Endothelial cell of umbilical vein (primary cell): ENCODE data around the gene TEDC1. TPM values are rescaled to one million over a fixed set of nuclear protein-coding genes. Genes with fewer than 3 reads are reported as not detected.

Experiments
- BruUV-seq: library from RNA; stranded (reverse); fragments of 400-500 nt; replicated peaks from 2 replicates; lab custom pipeline; 2021; lab: Mats Ljungman, UMichigan
- CTCF ChIA-PET: fragments of 300-600, 350-600 bp; sonication (Branson Sonifier 250); formaldehyde crosslinking; loops from one replicate; lab custom pipeline; 2021; ENCODE audit warnings: antibody characterized with exemption, inconsistent platforms; lab: Charles Lee
- POLR2A ChIA-PET: fragments of 300-600, 350-600 bp; sonication (Branson Sonifier 250); formaldehyde crosslinking; loops from one replicate; lab custom pipeline; 2021; ENCODE audit warnings: antibody characterized with exemption, inconsistent platforms; lab: Charles Lee
- DNase-seq: peaks from one replicate; pipeline ENCODE4 v3.0.0-alpha.2; 2011; ENCODE audit warnings: low read depth, low spot score
- FAIRE-seq: peaks from 2 replicates; lab custom pipeline; 2011; peaks lifted over from hg19 to GRCh38; lab: Jason Lieb, UNC
- H2AFZ ChIP-seq: 2 replicates; pipeline ENCODE4 v1.6.0; 2012; ENCODE audit warnings: low read depth, low read length, control low read depth, inconsistent platforms
- H3K27ac ChIP-seq: 2 replicates; pipeline ENCODE4 v1.5.1; 2011; ENCODE audit warnings: low read depth, mild to moderate bottlenecking, control low read depth, low read length, moderate library complexity; ENCODE audit not compliant: insufficient read depth
- H3K27me3 ChIP-seq, 2 experiments: 2 replicates each; pipeline versions ENCODE4 v1.6.0 to v1.6.1; 2011; ENCODE audit warnings: low read length in 2 of 2, mixed read lengths in 1 of 2; ENCODE audit not compliant: control insufficient read depth in 2 of 2, insufficient read depth in 2 of 2
- H3K36me3 ChIP-seq, 2 experiments: 2 replicates in 1 of 2; 3 replicates in 1 of 2; pipeline ENCODE4 v1.5.1; 2011; ENCODE audit warnings: low read length in 2 of 2, mild to moderate bottlenecking in 1 of 2, moderate library complexity in 1 of 2; ENCODE audit not compliant: control insufficient read depth in 2 of 2, insufficient read depth in 2 of 2; ENCODE audit errors: extremely low read depth in 1 of 2
- H3K4me1 ChIP-seq: 3 replicates; pipeline ENCODE4 v1.5.1; 2011; ENCODE audit warnings: mild to moderate bottlenecking, low read length; ENCODE audit not compliant: control insufficient read depth, insufficient read depth; ENCODE audit errors: extremely low read depth
- H3K4me2 ChIP-seq: 2 replicates; pipeline ENCODE4 v1.6.1; 2011; ENCODE audit warnings: low read length, control low read depth, mixed read lengths; ENCODE audit not compliant: insufficient read depth
- H3K4me3 ChIP-seq, 3 experiments: fragments of 200-600 bp in 1 of 3; sonication (generic), shearing (Covaris generic) in 1 of 3; replicated peaks in 1 of 3; 2 replicates each; pipeline ENCODE4 v1.5.1; 2011 to 2016; ENCODE audit warnings: control low read depth in 3 of 3, low read length in 3 of 3, mild to moderate bottlenecking in 2 of 3, inconsistent platforms in 1 of 3, low read depth in 1 of 3, moderate library complexity in 1 of 3; ENCODE audit not compliant: insufficient read depth in 1 of 3
- H3K79me2 ChIP-seq: 2 replicates; pipeline ENCODE4 v1.6.0; 2012; ENCODE audit warnings: low read length, inconsistent platforms; ENCODE audit not compliant: control insufficient read depth, insufficient read depth
- H3K9ac ChIP-seq: replicated peaks from 2 replicates; pipeline ENCODE3; 2011; ENCODE audit warnings: low read length, control low read depth; ENCODE audit not compliant: insufficient read depth; ENCODE audit errors: extremely low read depth
- H3K9me1 ChIP-seq: replicated peaks from 3 replicates; pipeline ENCODE4 v1.6.0; 2011; ENCODE audit warnings: mild to moderate bottlenecking, low read length; ENCODE audit not compliant: control insufficient read depth, insufficient read depth; ENCODE audit errors: extremely low read depth
- H3K9me3 ChIP-seq: replicated peaks from 2 replicates; pipeline ENCODE4 v1.5.1; 2012; ENCODE audit warnings: low read length, inconsistent platforms; ENCODE audit not compliant: control insufficient read depth, insufficient read depth
- H4K20me1 ChIP-seq: replicated peaks from 2 replicates; pipeline ENCODE3; 2011; ENCODE audit warnings: mild to moderate bottlenecking, low read length; ENCODE audit not compliant: control insufficient read depth, insufficient read depth; ENCODE audit errors: extremely low read depth
- EZH2 ChIP-seq: IDR thresholded peaks from 2 replicates; pipeline ENCODE4 v1.6.1; 2012; ENCODE audit warnings: borderline replicate concordance, low read depth, mild to moderate bottlenecking, moderate library complexity, low read length, inconsistent platforms; ENCODE audit not compliant: severe bottlenecking
- FOS ChIP-seq: IDR thresholded peaks from 2 replicates; pipeline ENCODE4 v1.6.1; 2011; ENCODE audit warnings: mild to moderate bottlenecking, low read length, moderate library complexity, borderline replicate concordance; ENCODE audit not compliant: insufficient read depth
- GATA2 ChIP-seq: IDR thresholded peaks from 2 replicates; pipeline ENCODE4 v1.7.0; 2011; ENCODE audit warnings: low read depth, mild to moderate bottlenecking, moderate library complexity, mixed read lengths, low read length; ENCODE audit not compliant: insufficient read length, insufficient read depth
- JUN ChIP-seq: IDR thresholded peaks from 2 replicates; pipeline ENCODE4 v1.6.1; 2011; ENCODE audit warnings: borderline replicate concordance, low read depth; ENCODE audit not compliant: insufficient read length, insufficient read depth
- POLR2A ChIP-seq: IDR thresholded peaks from 2 replicates; pipeline ENCODE4 v1.6.1; 2012; ENCODE audit warnings: low read depth, mild to moderate bottlenecking, control low read depth, low read length
- POLR2AphosphoS5 ChIP-seq: IDR thresholded peaks from 2 replicates; pipeline ENCODE4 v1.6.1; 2012; ENCODE audit warnings: low read depth, mild to moderate bottlenecking, control low read depth, low read length, moderate library complexity; ENCODE audit not compliant: insufficient read depth
- dilution Hi-C: fragments of 300-500 bp; cut with MboI; formaldehyde crosslinking; loops from one replicate; pipeline ENCODE4 v1.15.0; 2019; ENCODE audit warnings: low sequenced_read_pairs; ENCODE audit not compliant: extremely low pct_ligation_motif_present
- intact Hi-C: fragments of 100-400 bp; cut with micrococcal nuclease; formaldehyde crosslinking; loops from one replicate; pipeline ENCODE4 v1.10.0; 2022
- polyA plus RNA-seq, 4 experiments: library from polyadenylated mRNA; depleted of rRNA in 3 of 4; stranded (reverse) in 3 of 4; unstranded in 1 of 4; fragments of >200 nt; gene quantifications; 2 replicates each; pipeline versions ENCODE4 v1.2.1 to v1.2.3, GENCODE V29; 2011 to 2012; ENCODE audit warnings: missing spikeins in 1 of 4
- total RNA-seq: library from RNA; stranded (reverse); gene quantifications from 2 replicates; pipeline ENCODE4 v1.2.3, GENCODE V29; 2021
- TF ChIP-seq, protein P1 (sequence below), 2 donors: IDR thresholded peaks; 1 replicate in 1 of 2; 2 replicates in 1 of 2; pipeline ENCODE4 v1.5.1; 2011; ENCODE audit warnings: low read length in 2 of 2, mild to moderate bottlenecking in 2 of 2, moderate library complexity in 2 of 2, control low read depth in 1 of 2, inconsistent platforms in 1 of 2, low read depth in 1 of 2; ENCODE audit not compliant: insufficient read depth in 1 of 2; ENCODE audit errors: extremely low read depth in 1 of 2

The TEDC1 gene
- total and polyA plus RNA-seq, 2 donors (not counting 3 experiments of a cell fraction or from before 2014, with no cell fraction given) = 16.5 to 25.3 TPM

- CTCF ChIA-PET = interaction anchor here (2.0 kb wide), 1 partner anchor 35 kb away, joined by 7 read pairs; no protein-coding TSS in a partner anchor
- POLR2A ChIA-PET = no interaction called here
These were observed 3.0 kb downstream of the TEDC1 start for GRCh38 chr14:105493921-105494605.

More at GRCh38 chr14:105493921-105494605, 3.0 kb downstream of the TEDC1 start:
- Histone ChIP-seq H4K20me1 (no peaks in the 10 kb centered on the region), H3K79me2 (peaks cover 3% of the 10 kb centered on the region), H3K4me2 (no peak overlapping the region), H3K27ac (no peak overlapping the region), H3K4me1 (peaks cover 2% of the 10 kb centered on the region), H3K9me3 (no peaks in the 10 kb centered on the region), H2AFZ (no peak overlapping the region), H3K9ac (no peak overlapping the region), H3K27me3 (no peaks in the 10 kb centered on the region), H3K36me3 (no peaks in the 10 kb centered on the region), H3K9me1 (no peaks in the 10 kb centered on the region), H3K4me3 (no peak overlapping the region)
- DNase-seq = no peak
- no peak for FAIRE-seq
- no TSS peak for BruUV-seq
- dilution Hi-C loops = no loop called here
- intact Hi-C loops = loop anchor here (5.0 kb wide), 2 partner anchors 297 to 817 kb away; no protein-coding TSS in a partner anchor
- TF ChIP-seq POLR2A = no peak
- TF ChIP-seq, protein P1, sequence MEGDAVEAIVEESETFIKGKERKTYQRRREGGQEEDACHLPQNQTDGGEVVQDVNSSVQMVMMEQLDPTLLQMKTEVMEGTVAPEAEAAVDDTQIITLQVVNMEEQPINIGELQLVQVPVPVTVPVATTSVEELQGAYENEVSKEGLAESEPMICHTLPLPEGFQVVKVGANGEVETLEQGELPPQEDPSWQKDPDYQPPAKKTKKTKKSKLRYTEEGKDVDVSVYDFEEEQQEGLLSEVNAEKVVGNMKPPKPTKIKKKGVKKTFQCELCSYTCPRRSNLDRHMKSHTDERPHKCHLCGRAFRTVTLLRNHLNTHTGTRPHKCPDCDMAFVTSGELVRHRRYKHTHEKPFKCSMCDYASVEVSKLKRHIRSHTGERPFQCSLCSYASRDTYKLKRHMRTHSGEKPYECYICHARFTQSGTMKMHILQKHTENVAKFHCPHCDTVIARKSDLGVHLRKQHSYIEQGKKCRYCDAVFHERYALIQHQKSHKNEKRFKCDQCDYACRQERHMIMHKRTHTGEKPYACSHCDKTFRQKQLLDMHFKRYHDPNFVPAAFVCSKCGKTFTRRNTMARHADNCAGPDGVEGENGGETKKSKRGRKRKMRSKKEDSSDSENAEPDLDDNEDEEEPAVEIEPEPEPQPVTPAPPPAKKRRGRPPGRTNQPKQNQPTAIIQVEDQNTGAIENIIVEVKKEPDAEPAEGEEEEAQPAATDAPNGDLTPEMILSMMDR (IDR thresholded peaks at IDR 0.05; ENCODE audit: extremely low read depth in 1 of 2, insufficient read depth in 1 of 2, low read depth in 1 of 2, low read length in 2 of 2) = no peak
- TF ChIP-seq EZH2 = no peak
- no peak for TF ChIP-seq JUN
- no peak for TF ChIP-seq POLR2AphosphoS5
- no peak for TF ChIP-seq GATA2
- TF ChIP-seq FOS = no peak
